Adipose tissue (tissue), 3 donors: ENCODE results near the gene NAT14. TPM values are rescaled to one million over a fixed set of nuclear protein-coding genes. Genes with fewer than 3 reads are reported as not detected.
"Not testable (repeated sequence)": the region's sequence is repeated elsewhere in the genome, so short reads cannot be mapped to it uniquely, and the experiment has no call there.

Source experiments
- H3K27ac ChIP-seq: one replicate; pipeline ENCODE4 v1.5.1; 2013; ENCODE audit warnings: low read depth, low read length
- WGBS, 3 donors: extraction: QIAGEN DNeasy Blood & Tissue Kit; methylation state at CpG; one replicate each; pipeline ENCODE4 v1.1.7; 2013; 5-methylcytosine and 5-hydroxymethylcytosine counted together
- polyA plus RNA-seq, 3 donors: library from polyadenylated mRNA; stranded (reverse); fragments of 200-250 nt; gene quantifications; one replicate each; pipeline ENCODE4 v1.2.3, GENCODE V29; 2013
- donor health status: healthy with polysubstance abuse.
- donor health status: Bipolar disorder and iron deficiency.
- donor health status: healthy.

Gene NAT14
- polyA plus RNA-seq, 3 donors, result 4.4 to 10.2 (median 7.7) TPM

DNA sequence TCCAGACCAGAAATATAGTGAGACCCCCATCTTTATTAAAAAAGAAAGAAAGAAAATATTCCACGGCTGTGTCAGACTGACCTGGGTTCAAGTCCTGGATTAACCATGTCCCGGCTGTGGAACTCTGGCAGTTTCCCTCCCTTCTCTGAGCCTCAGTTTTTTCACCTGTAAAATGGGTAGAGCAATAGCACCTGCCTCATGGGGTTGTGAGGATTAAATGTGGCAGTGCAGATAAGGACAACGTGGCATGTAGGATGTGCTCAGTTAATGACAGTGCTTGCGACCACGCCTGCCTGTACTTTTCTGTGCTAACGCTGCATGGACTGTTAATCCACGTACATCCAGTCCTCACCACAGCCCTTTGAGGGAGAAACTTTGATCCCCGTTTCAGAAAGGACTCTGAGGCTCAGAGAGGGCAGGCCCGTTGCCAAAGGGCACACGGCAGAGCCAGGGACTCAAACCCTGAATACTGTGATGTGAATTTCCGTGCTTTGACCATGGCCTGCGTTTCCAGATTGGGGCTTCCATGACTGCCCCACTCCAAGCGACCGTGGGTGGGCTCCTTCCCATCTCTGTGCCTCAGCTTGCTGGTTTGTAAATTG is 35.8 kb downstream of the NAT14 start:
- WGBS, 3 donors, result 74 to 83% (median 80%) methylated on average over 14 of the region's 14 CpGs

GRCh38 chr19:55525289-55526101 is 40.5 kb downstream of the NAT14 start:
- H3K27ac ChIP-seq, result no peak overlapping the region

More for the DNA sequence above, 35.8 kb downstream of the NAT14 start:
- H3K27ac ChIP-seq, result no peak overlapping the region

DNA sequence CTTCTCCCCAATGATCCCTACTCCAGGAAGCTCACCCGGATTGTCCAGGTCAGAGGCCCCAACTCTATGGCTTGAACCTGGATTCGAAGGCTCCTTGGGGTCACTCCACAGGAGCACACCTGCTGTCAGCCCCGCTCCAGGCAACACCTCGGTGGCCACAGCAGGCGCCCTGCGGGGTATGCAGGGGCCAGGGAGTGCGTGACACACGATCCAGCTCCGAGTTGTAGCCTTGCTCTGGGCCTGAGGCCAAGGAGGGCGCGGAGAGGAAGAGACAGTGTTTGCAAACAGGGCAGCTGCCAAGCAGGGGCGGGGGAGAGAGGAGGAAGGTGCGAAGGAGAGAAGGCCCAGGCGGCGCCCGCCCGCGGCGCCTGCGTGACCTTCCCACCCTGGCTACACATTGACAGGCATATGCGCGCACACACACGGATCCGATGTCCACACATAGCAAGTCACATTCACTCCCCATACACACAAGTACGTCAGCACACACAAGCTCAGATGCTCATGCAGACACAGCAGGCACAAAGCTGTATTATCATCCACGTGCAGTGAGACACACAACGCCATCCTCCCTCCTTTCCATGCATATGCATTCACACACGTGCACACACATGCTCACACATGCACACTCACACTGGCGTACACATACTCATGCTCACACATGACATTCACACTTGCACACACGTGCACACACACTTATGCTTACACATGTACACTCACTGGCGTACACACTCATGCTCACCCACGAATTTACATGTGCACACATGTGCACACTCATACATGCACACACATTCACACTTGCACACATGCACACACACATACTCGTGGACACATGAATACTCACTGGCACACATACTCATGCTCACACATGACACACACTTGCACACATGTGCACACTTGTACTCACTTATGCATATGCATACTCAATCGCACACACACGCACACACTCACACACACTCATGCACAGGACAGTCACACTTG is 41.5 kb downstream of the NAT14 start:
- H3K27ac ChIP-seq, result no peak overlapping the region

More at GRCh38 chr19:55525289-55526101, 40.5 kb downstream of the NAT14 start:
- WGBS, 3 donors, result 47 to 55% (median 50%) methylated on average over 24 to 29 of the region's 29 CpGs

DNA sequence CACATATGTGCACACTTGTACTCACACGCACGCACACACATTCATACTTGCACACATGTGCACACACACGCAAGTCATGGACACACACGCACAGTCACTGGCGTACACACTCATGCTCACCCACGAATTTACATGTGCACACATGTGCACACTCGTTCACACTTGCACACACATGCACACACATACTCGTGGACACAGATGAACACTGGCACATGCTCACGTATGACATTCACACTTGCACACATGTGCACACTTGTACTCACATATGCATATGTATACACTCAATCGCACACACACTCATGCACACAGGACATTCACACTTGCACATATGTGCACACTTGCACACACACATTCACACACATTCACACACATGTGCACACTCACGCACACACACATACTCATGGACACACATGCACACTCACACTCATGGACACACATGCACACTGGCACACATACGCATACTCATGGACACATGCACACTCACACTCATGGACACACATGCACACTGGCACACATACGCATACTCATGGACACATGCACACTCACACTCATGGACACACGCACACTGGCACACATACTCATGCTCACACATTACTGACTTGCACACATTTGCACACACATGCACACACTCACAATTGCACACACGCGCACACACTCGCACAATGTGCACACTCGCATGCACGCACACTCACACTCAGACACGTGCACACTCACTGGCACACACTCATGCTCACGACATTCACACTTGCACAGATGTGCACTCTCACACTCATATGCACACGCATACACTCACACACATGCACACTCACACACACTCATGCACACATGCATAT is 42.4 kb downstream of the NAT14 start:
- no peak overlapping the region for H3K27ac ChIP-seq
- 82 to 86% (median 85%) methylated on average over 22 of the region's 22 CpGs for WGBS, 3 donors

More for the DNA sequence above, 41.5 kb downstream of the NAT14 start:
- WGBS, 3 donors, result 22 to 26% (median 25%) methylated on average over 32 to 35 of the region's 35 CpGs

DNA sequence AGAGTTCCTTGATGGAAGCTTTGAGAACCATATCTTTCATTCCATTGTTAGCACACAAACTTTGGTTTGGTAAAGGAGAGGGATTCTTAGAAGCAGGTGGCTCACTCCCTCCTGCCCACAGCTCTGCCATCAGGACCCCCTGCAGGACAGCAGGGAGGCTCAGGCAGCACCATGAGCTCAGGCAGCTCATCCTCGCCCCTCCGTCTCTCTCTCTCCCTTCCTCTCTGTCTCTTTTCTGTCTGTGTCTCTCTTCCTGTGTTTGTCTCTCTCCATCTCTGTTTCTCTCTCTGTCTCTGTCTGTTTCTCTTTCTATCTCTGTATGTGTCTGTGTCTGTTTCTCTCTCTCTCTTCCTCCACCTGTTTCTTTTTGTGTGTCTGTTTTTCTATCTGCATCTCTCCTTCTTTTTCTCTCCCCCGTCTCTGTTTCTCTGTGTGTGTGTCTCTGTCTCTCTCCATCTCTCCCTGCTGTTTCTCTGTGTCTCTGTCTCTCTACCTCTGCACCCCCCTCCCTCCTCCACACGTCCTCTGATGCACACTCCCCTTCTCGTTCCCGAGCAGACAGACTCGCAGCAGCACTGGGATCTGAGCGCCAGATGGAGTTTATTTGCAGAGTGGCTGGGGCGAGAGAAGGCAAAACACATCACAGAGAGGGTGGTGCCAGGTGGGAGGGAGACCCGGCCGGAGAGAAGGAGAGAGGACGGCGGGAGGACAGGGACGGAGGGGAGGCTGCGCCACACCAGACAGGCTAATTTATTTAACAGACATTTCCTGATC is 43.2 kb downstream of the NAT14 start:
- no peak overlapping the region for H3K27ac ChIP-seq
- 30 to 48% (median 40%) methylated on average over 15 of the region's 15 CpGs for WGBS, 3 donors

- H3K27ac ChIP-seq, result no peak overlapping the region
- 70 to 89% (median 81%) methylated on average over 40 to 56 of the region's 56 CpGs for WGBS, 3 donors
Measured at GRCh38 chr19:55529636-55530234, 44.7 kb downstream of the NAT14 start.

DNA sequence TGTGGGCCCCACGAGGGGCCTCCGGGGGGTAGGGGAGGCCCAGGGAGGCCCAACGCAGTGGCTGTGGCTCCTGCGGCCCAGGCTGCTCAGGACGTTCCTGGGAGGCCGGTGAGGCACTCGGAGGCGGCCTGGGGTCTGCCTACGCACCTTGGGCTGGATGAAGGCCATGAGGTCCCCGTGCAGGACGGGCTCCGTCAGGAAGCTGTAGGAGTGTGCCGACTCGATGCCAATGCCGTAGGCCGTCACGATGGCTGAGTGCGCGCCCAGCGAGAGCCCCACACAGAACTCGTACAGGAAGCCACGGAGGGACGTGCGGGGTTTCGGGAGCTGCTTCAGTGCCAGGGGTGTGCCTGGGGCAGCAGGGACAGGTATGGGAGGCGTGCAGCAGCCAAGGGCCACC is 46.0 kb downstream of the NAT14 start:
- WGBS, 3 donors, result 89 to 92% (median 91%) methylated on average over 25 to 26 of the region's 26 CpGs

GRCh38 chr19:55534280-55534679 is 49.3 kb downstream of the NAT14 start:
- WGBS, 3 donors, result 83 to 88% (median 85%) methylated on average over 7 of the region's 7 CpGs
- H3K27ac ChIP-seq, result not testable (repeated sequence)

More for the DNA sequence above, 46.0 kb downstream of the NAT14 start:
- H3K27ac ChIP-seq, result no peak overlapping the region

DNA sequence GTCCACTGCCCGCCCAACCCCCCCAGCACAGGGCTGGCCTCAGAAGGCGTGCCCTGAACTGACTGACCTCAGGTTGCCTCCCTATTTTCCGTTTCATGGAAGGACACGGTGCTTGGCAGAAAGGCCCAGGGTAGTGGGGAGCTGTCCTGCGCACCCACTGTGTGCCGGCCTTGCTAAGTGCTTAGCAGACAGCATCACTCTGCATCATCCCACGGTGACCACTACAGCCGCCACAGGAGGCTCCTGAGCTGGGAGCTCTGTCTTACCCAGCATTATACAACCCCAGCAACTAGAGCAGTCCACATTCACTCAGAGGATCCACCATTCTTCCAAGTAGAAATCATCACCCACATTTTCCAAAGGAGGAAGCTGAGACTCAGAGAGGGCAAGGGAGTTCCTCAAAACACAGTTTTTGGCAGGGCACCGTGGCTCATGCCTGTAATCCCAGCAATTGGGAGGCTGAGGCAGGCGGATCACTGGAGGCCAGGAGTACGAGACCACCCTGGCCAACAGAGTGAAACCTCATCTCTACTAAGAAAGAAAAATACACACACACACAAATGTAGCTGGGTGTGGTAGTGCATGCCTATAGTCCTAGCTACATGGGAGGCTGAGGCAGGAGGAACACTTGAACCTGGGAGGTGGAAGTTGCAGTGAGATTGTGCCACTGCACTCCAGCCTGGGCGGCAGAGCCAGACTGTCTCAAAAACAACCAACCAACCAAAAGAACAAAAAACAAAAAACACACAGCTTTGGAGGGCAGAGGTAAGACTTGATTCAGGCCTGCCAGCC is 50.4 kb downstream of the NAT14 start:
- 69 to 83% (median 80%) methylated on average over 12 of the region's 12 CpGs for WGBS, 3 donors
- no peak overlapping the region for H3K27ac ChIP-seq

DNA sequence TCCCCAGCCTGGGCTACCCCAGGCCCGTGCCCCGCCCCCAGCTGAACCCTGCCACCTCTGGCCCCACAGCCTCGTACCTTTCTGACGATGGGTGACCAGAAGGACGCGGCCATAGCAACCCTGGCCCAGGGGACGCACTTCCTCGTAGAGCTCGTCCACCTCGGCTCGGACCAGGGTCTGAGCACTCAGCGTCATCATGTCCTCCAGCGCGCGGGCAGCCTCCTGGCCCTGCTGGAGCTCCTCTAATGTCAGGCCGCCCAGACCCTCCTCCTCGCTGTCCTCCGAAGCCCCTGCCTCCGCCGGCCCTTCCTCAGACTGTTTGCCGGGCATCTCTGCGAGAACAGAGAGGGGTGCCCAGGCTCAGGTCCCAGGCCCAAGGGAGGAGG is 51.0 kb downstream of the NAT14 start:
- no peak overlapping the region for H3K27ac ChIP-seq
- 82 to 93% (median 92%) methylated on average over 22 of the region's 22 CpGs for WGBS, 3 donors

- H3K27ac ChIP-seq, result no peak overlapping the region
- WGBS, 3 donors, result 76 to 95% (median 93%) methylated on average over 11 of the region's 11 CpGs
Measured at GRCh38 chr19:55536366-55536765, 51.4 kb downstream of the NAT14 start.

Other genes starting within 250 kb of the NAT14 start
- 10 to 100 TPM; 12.9 to 31.3 (median 27.6) TPM for gene PPP6R1, start 226.2 kb upstream of the NAT14 start, polyA plus RNA-seq
- gene HSPBP1, start 205.1 kb upstream of the NAT14 start, polyA plus RNA-seq, result 10 to 100 TPM; 21.9 to 39.9 (median 35.0) TPM
- gene BRSK1, start 201.2 kb upstream of the NAT14 start, polyA plus RNA-seq, result 1 to 10 TPM in 1 of 3 donors, under 1 TPM in 2; 0.36 to 1.0 (median 0.79) TPM
- 1 to 10 TPM in 2 of 3 donors, under 1 TPM in 1; 0.74 to 4.0 (median 2.4) TPM for gene TMEM150B, start 159.8 kb upstream of the NAT14 start, polyA plus RNA-seq
- 1 to 10 TPM; 5.2 to 6.6 (median 6.5) TPM for gene KMT5C, start 145.3 kb upstream of the NAT14 start, polyA plus RNA-seq
- gene COX6B2, start 130.5 kb upstream of the NAT14 start, polyA plus RNA-seq, result under 1 TPM in 2 of 3 donors, not detected in 1; 0.03 to 0.06 TPM
- not detected for gene GARIN5B, start 121.9 kb upstream of the NAT14 start, polyA plus RNA-seq
- 1 to 10 TPM in 1 of 3 donors, under 1 TPM in 1, not detected in 1; 0.28 to 1.7 TPM for gene IL11, start 114.7 kb upstream of the NAT14 start, polyA plus RNA-seq
- gene TMEM190, start 108.4 kb upstream of the NAT14 start, polyA plus RNA-seq, result not detected
- gene TMEM238, start 100.9 kb upstream of the NAT14 start, polyA plus RNA-seq, result under 1 TPM in 2 of 3 donors, not detected in 1; 0.16 to 0.90 TPM
- gene RPL28, start 99.3 kb upstream of the NAT14 start, polyA plus RNA-seq, result 1,000 to 10,000 TPM in 2 of 3 donors, 100 to 1,000 TPM in 1; 888 to 2,238 (median 2,131) TPM
- gene UBE2S, start 77.4 kb upstream of the NAT14 start, polyA plus RNA-seq, result 1 to 10 TPM; 2.9 to 9.3 (median 7.4) TPM
- gene SHISA7, start 41.9 kb upstream of the NAT14 start, polyA plus RNA-seq, result under 1 TPM in 2 of 3 donors, not detected in 1; 0.07 to 0.11 TPM
- 100 to 1,000 TPM in 1 of 3 donors, 10 to 100 TPM in 2; 57.7 to 135 (median 79.6) TPM for gene ISOC2, start 23.5 kb upstream of the NAT14 start, polyA plus RNA-seq
- gene C19orf85, start 20.4 kb upstream of the NAT14 start, polyA plus RNA-seq, result not detected
- gene ZNF628, start 8.6 kb upstream of the NAT14 start, polyA plus RNA-seq, result 1 to 10 TPM; 1.9 to 5.6 (median 4.0) TPM
- 1 to 10 TPM in 2 of 3 donors, under 1 TPM in 1; 0.28 to 9.4 (median 3.9) TPM for gene SSC5D, start 3.2 kb downstream of the NAT14 start, polyA plus RNA-seq
- gene SBK2, start 51.9 kb downstream of the NAT14 start, polyA plus RNA-seq, result under 1 TPM in 2 of 3 donors, not detected in 1; 0.12 to 0.90 TPM
- 1 to 10 TPM in 2 of 3 donors, under 1 TPM in 1; 0.29 to 1.6 (median 1.2) TPM for gene SBK3, start 60.4 kb downstream of the NAT14 start, polyA plus RNA-seq
- 1 to 10 TPM; 3.7 to 7.8 (median 7.2) TPM for gene ZNF579, start 95.7 kb downstream of the NAT14 start, polyA plus RNA-seq
- 1 to 10 TPM; 6.8 to 9.7 (median 8.4) TPM for gene FIZ1, start 114.3 kb downstream of the NAT14 start, polyA plus RNA-seq
- gene ZNF524, start 115.1 kb downstream of the NAT14 start, polyA plus RNA-seq, result 10 to 100 TPM; 27.9 to 60.9 (median 35.5) TPM
- gene ZNF865, start 120.5 kb downstream of the NAT14 start, polyA plus RNA-seq, result 1 to 10 TPM; 3.8 to 6.8 (median 4.7) TPM
- gene ZNF784, start 139.4 kb downstream of the NAT14 start, polyA plus RNA-seq, result 1 to 10 TPM; 2.6 to 7.0 (median 5.2) TPM
- gene ZNF580, start 155.8 kb downstream of the NAT14 start, polyA plus RNA-seq, result 10 to 100 TPM; 17.9 to 41.2 (median 26.1) TPM
- gene ZNF581, start 158.5 kb downstream of the NAT14 start, polyA plus RNA-seq, result 10 to 100 TPM; 14.3 to 24.5 (median 18.1) TPM
- 10 to 100 TPM in 2 of 3 donors, 1 to 10 TPM in 1; 6.3 to 23.2 (median 17.8) TPM for gene CCDC106, start 163.0 kb downstream of the NAT14 start, polyA plus RNA-seq
- 100 to 1,000 TPM in 1 of 3 donors, 10 to 100 TPM in 2; 54.3 to 122 (median 95.0) TPM for gene U2AF2, start 169.8 kb downstream of the NAT14 start, polyA plus RNA-seq
- gene EPN1, start 190.0 kb downstream of the NAT14 start, polyA plus RNA-seq, result 100 to 1,000 TPM in 1 of 3 donors, 10 to 100 TPM in 2; 71.6 to 117 (median 89.0) TPM